Transverse colon (tissue), 4 donors: ENCODE results near the gene MECR. TPM values are rescaled to one million over a fixed set of nuclear protein-coding genes. Genes with fewer than 3 reads are reported as not detected.
A peak's percentile ranks its signal among the peaks of the same experiment; 100 is the strongest.

Experiments used
- DNase-seq: peaks from one replicate; pipeline ENCODE4 v3.0.0-alpha.2; 2019
- H3K27ac ChIP-seq, 4 donors: fragments of 200-600 bp; sonication (generic); 2 replicates each; pipeline ENCODE4 v1.5.1; 2016 to 2018; ENCODE audit warnings: inconsistent platforms in 4 of 4
- H3K27me3 ChIP-seq: fragments of 200-600 bp; sonication (generic); 2 replicates; pipeline ENCODE4 v1.5.1; 2017; ENCODE audit warnings: inconsistent platforms
- H3K36me3 ChIP-seq, 4 donors: fragments of 200-600 bp; sonication (generic); 2 replicates each; pipeline ENCODE4 v1.5.1; 2017 to 2019; ENCODE audit warnings: inconsistent platforms in 4 of 4
- H3K4me1 ChIP-seq, 4 donors: fragments of 200-600 bp; sonication (generic); 2 replicates each; pipeline ENCODE4 v1.5.1; 2017 to 2020; ENCODE audit warnings: inconsistent platforms in 4 of 4
- H3K4me3 ChIP-seq, 4 donors: fragments of 200-600 bp; sonication (generic); 1 replicate in 1 of 4; 2 replicates in 3 of 4; pipeline versions ENCODE4 v1.5.1 to v1.6.1; 2017 to 2019; ENCODE audit warnings: inconsistent platforms in 4 of 4
- H3K9me3 ChIP-seq, 2 donors: fragments of 200-600 bp; sonication (generic); 2 replicates each; pipeline ENCODE4 v1.5.1; 2017 to 2019; ENCODE audit warnings: inconsistent platforms in 2 of 2
- EP300 ChIP-seq: sonication (generic); formaldehyde crosslinking; IDR thresholded peaks from one replicate; pipeline ENCODE4 v1.6.1; 2017; ENCODE audit warnings: antibody characterized with exemption, low read depth
- POLR2A ChIP-seq: fragments of 450-650 bp; IDR thresholded peaks from one replicate; pipeline ENCODE4 v1.6.1; 2016; ENCODE audit warnings: antibody characterized with exemption, mild to moderate bottlenecking, moderate library complexity
- POLR2AphosphoS5 ChIP-seq, 3 donors: sonication (generic); formaldehyde crosslinking; IDR thresholded peaks; one replicate each; pipeline ENCODE4 v1.6.1; 2016; ENCODE audit warnings: antibody characterized with exemption in 3 of 3
- WGBS, 2 donors: methylation state at CpG; one replicate each; pipeline ENCODE4 v1.1.5; 2018; ENCODE audit warnings: low coverage in 1 of 2; 5-methylcytosine and 5-hydroxymethylcytosine counted together
- in situ Hi-C, 4 donors: fragments of 200-750 bp; cut with MboI; loops; one replicate each; pipeline versions ENCODE4 v1.15.0 to v1.15.1; 2017; ENCODE audit warnings: low sequenced_read_pairs in 3 of 4, low pct_ligation_motif_present in 1 of 4, low pct_unique_long_range_greater_than_20kb in 1 of 4
- intact Hi-C: fragments of 100-400 bp; cut with DNase I; formaldehyde crosslinking; loops from one replicate; pipeline ENCODE4 v1.15.1; 2023; ENCODE audit warnings: low total_unique reads
- total RNA-seq, 4 donors: library from RNA; depleted of rRNA; stranded (reverse); fragments of >200 nt; gene quantifications; one replicate each; pipeline ENCODE4 v1.1.0, GENCODE V29; 2016
- TF ChIP-seq, protein P1 (sequence below), 5 experiments: fragments of 200-600 bp in 3 of 5; fragments of 450-650 bp in 2 of 5; sonication (generic) in 3 of 5; IDR thresholded peaks; 1 replicate in 2 of 5; 2 replicates in 3 of 5; pipeline ENCODE4 v1.5.1; 2016 to 2017; ENCODE audit warnings: antibody characterized with exemption in 5 of 5, inconsistent platforms in 3 of 5, mild to moderate bottlenecking in 2 of 5, moderate library complexity in 1 of 5

The MECR gene
- total RNA-seq, 4 donors from 2014 or later, result 5.2 to 16.0 (median 12.2) TPM; not detected in 1

DNA sequence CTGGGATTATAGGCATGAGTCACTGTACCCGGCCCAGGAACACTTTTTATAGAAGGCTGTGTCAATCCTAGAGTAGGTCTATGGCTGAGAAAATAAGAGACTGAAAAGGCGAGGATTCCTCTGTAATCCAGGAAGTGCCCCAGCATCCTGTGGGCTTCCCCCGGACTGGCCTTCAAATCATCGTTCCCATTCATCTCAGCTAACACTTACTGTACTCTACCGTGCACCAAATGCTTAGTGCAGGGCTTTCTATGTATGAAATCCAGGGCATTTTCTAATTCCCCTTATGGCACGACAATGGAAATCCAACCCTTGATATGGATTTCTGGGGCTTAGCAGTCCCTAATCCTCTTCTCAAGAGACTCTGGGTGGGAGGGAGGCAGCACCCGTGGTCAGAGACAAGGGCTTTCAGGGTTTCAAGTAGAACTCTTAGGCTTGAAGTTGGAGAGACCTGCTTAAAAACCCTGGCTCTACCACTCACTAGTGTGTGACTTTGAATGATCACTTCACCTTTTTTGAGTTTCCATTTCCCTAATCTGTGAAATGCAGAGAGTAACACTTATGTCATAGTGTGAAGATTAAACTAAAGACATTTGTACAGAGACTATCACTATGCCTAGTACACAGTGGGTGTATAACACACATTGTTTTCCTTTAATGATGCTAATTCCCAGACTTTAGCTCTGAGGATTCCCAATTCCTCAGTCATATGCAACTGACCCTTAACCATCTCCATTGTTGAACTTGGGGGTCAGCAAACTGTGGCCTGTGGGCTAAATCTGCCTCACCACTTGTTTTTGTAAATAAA lies 20.3 kb downstream of the MECR start:
- no peaks in the 10 kb centered on the region for H3K4me1 ChIP-seq
- TF ChIP-seq EP300, result no peak
- TF ChIP-seq, protein P1, sequence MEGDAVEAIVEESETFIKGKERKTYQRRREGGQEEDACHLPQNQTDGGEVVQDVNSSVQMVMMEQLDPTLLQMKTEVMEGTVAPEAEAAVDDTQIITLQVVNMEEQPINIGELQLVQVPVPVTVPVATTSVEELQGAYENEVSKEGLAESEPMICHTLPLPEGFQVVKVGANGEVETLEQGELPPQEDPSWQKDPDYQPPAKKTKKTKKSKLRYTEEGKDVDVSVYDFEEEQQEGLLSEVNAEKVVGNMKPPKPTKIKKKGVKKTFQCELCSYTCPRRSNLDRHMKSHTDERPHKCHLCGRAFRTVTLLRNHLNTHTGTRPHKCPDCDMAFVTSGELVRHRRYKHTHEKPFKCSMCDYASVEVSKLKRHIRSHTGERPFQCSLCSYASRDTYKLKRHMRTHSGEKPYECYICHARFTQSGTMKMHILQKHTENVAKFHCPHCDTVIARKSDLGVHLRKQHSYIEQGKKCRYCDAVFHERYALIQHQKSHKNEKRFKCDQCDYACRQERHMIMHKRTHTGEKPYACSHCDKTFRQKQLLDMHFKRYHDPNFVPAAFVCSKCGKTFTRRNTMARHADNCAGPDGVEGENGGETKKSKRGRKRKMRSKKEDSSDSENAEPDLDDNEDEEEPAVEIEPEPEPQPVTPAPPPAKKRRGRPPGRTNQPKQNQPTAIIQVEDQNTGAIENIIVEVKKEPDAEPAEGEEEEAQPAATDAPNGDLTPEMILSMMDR (IDR thresholded peaks at IDR 0.05), result no peak
- no peak for TF ChIP-seq POLR2AphosphoS5 (IDR thresholded peaks at IDR 0.05)
- no peak for TF ChIP-seq POLR2A
- DNase-seq, result no peak
- 68 to 72% methylated on average over 5 to 7 of the region's 7 CpGs for WGBS, 2 donors
- peaks cover 0 to 15% (median 2%) of the 10 kb centered on the region in 4 donors for H3K36me3 ChIP-seq
- no peaks in the 10 kb centered on the region for H3K9me3 ChIP-seq
- no peaks in the 10 kb centered on the region for H3K27me3 ChIP-seq
- intact Hi-C loops, result no loop called here
- H3K4me3 ChIP-seq, result no peak overlapping the region
- H3K27ac ChIP-seq, result no peak overlapping the region
- in situ Hi-C loops, result loop anchor here in 2 of 4 donors (10.0 to 25.0 kb wide), 2 partner anchors 316 to 423 kb away; no protein-coding TSS in a partner anchor

DNA sequence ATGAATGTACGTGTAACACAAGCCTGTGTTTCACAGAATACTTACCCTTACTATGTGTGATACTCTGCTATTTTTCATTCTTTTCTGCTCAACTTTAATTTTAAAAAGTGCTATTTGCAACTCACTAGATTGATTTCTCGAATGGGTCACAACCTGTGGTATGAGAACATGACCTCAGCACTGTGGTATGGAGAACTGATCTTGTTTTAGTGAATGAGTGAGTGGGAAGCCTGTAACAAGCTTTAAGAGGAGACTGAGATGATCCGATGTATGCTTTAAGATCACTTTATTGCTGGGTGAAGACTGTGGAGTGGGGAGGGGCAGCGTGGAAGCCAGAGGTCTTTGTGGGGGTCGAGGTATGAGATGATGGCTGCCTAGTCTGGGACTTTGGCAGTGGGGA lies 21.6 kb downstream of the MECR start:
- Histone ChIP-seq H3K27ac (no peak overlapping the region), H3K27me3 (no peaks in the 10 kb centered on the region), H3K4me3 (no peak overlapping the region), H3K4me1 (no peaks in the 10 kb centered on the region), H3K9me3 (no peaks in the 10 kb centered on the region), H3K36me3 (peaks cover 0 to 15% (median 2%) of the 10 kb centered on the region in 4 donors)
- in situ Hi-C loops, result loop anchor here in 3 of 4 donors (5.0 to 25.0 kb wide), 4 partner anchors 82 to 424 kb away; no protein-coding TSS in a partner anchor
- intact Hi-C loops, result no loop called here
- TF ChIP-seq POLR2A (no peak), POLR2AphosphoS5 (IDR thresholded peaks at IDR 0.05) (no peak), EP300 (no peak)
- TF ChIP-seq, protein P1 (IDR thresholded peaks at IDR 0.05), result no peak
- 83 to 87% methylated on average over 4 to 5 of the region's 5 CpGs for WGBS, 2 donors
- DNase-seq, result no peak

DNA sequence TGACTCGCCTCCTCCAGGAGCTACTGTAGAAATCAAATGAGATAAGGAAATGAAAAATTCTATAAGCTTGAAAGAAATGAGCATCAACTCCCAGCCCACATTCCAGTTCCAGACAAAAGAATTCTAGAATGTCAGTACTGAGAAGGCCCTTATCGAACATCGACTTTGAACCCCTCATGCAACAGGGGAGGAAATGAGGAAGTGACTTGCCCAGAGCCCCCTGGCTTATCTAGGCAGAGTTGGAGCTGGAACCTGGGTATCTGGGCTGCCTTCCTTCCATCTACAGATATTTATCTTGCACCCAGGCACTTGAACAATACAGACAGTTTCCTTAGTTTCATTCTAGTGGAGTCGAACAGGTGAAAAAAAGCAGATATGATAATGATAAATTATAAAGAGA lies 22.3 kb downstream of the MECR start:
- no peak overlapping the region for H3K4me3 ChIP-seq
- no peak for DNase-seq
- no peak overlapping the region for H3K27ac ChIP-seq
- in situ Hi-C loops (loop anchor here in 3 of 4 donors (5.0 to 25.0 kb wide), 4 partner anchors 81 to 424 kb away; no protein-coding TSS in a partner anchor), intact Hi-C loops (no loop called here)
- no peak for TF ChIP-seq EP300
- no peaks in the 10 kb centered on the region for H3K27me3 ChIP-seq
- no peaks in the 10 kb centered on the region for H3K9me3 ChIP-seq
- peaks cover 0 to 12% (median 2%) of the 10 kb centered on the region in 4 donors for H3K36me3 ChIP-seq
- WGBS, 2 donors, result 73 to 86% methylated on average over 2 to 4 of the region's 4 CpGs
- H3K4me1 ChIP-seq, result no peaks in the 10 kb centered on the region

DNA sequence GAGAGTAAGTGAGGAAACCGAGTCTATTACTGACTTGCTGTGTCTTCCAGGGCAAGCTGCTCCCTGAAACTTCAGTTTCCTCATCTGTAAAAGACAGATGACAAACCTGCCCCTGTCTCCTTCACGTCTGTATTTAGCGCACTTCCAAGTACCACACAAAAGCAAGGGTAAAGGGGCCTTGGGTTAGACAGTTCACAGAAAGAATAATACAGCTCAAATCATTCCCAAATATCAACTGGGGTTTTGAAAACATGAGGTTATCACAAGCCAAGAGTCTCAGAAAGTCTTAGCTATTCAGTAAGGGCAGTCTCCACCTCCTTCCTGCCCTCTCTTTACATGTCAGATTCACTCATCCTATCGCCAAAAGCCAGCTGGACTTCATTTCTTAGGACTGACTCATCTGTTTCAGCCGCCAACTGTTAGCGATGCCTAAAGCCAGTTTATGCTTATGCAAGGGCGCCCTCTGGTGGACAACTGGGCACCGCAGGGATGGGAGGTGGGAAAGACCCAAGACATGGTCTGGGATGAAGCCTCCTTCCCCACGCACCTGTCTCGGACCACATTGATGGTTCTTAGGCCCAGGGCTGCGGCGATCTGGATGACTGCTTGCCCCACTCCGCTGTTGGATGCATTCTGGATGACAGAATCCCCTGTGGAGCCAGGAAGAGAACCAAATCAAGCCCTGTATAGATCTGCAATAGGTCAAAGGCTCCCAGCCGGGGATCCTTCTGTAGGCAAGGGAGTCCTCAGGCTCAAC lies 28.0 kb downstream of the MECR start:
- DNase-seq, result peak; percentile 96
- intact Hi-C loops (loop anchor here (2.0 kb wide), 1 partner anchor 320 kb away; no protein-coding TSS in a partner anchor), in situ Hi-C loops (loop anchor here in 3 of 4 donors (5.0 to 25.0 kb wide), 4 partner anchors 320 to 418 kb away; no protein-coding TSS in a partner anchor)
- Histone ChIP-seq H3K27me3 (no peaks in the 10 kb centered on the region), H3K36me3 (peaks cover 0 to 7% (median 1%) of the 10 kb centered on the region in 4 donors), H3K9me3 (no peaks in the 10 kb centered on the region), H3K27ac (peak overlapping the region; percentile 69 to 81 (median 76)), H3K4me1 (peaks cover 5 to 14% (median 8%) of the 10 kb centered on the region in 4 donors), H3K4me3 (no peak overlapping the region)
- TF ChIP-seq POLR2AphosphoS5 (IDR thresholded peaks at IDR 0.05) (peak in 2 of 3 donors; percentile 82 to 83), EP300 (no peak), POLR2A (no peak)
- TF ChIP-seq, protein P1 (IDR thresholded peaks at IDR 0.05), result peak; percentile 92 to 97 (median 96)
- WGBS, 2 donors, result 30 to 74% methylated on average over 3 to 14 of the region's 14 CpGs
